GM10266 (cell line): ENCODE measurements around the gene IQGAP3.

Experiments used
- DNase-seq: peaks from one replicate; pipeline ENCODE4 v3.0.0; 2012; ENCODE audit errors: extremely low spot score
- CTCF ChIP-seq: IDR thresholded peaks from 2 replicates; pipeline ENCODE4 v1.5.1; 2012; ENCODE audit warnings: mild to moderate bottlenecking, low read depth; ENCODE audit not compliant: control insufficient read depth, insufficient read depth; ENCODE audit errors: missing control alignments

IQGAP3 gene

GRCh38 chr1:156538711-156539440, 33.5 kb downstream of the IQGAP3 start:
- TF ChIP-seq CTCF: no peak
- no peak for DNase-seq

GRCh38 chr1:156537027-156537426, 35.3 kb downstream of the IQGAP3 start:
- no peak for TF ChIP-seq CTCF

GRCh38 chr1:156534424-156535060, 37.8 kb downstream of the IQGAP3 start:
- no peak for DNase-seq
- no peak for TF ChIP-seq CTCF

More at GRCh38 chr1:156537027-156537426, 35.3 kb downstream of the IQGAP3 start:
- no peak for DNase-seq

GRCh38 chr1:156533568-156534220, 38.7 kb downstream of the IQGAP3 start:
- no peak for DNase-seq
- no peak for TF ChIP-seq CTCF

GRCh38 chr1:156532374-156532773, 40.0 kb downstream of the IQGAP3 start:
- DNase-seq: no peak
- no peak for TF ChIP-seq CTCF

GRCh38 chr1:156530006-156530405, 42.4 kb downstream of the IQGAP3 start:
- no peak for TF ChIP-seq CTCF

More at GRCh38 chr1:156530006-156530405, 42.4 kb downstream of the IQGAP3 start:
- DNase-seq: no peak
